HG03066 (cell line): ENCODE measurements around the gene IL4I1.
A peak's percentile ranks its signal among the peaks of the same experiment; 100 is the strongest.

Source experiments
- ATAC-seq: cut with Tn5 transposase; IDR thresholded peaks from one replicate; pipeline ENCODE4 v1.9.1; 2021; ENCODE audit warnings: low read depth; ENCODE audit not compliant: unreplicated experiment

Gene IL4I1

GRCh38 chr19:49854378-49855263 is 42.1 kb downstream of the IL4I1 start:
- ATAC-seq: no peak

DNA sequence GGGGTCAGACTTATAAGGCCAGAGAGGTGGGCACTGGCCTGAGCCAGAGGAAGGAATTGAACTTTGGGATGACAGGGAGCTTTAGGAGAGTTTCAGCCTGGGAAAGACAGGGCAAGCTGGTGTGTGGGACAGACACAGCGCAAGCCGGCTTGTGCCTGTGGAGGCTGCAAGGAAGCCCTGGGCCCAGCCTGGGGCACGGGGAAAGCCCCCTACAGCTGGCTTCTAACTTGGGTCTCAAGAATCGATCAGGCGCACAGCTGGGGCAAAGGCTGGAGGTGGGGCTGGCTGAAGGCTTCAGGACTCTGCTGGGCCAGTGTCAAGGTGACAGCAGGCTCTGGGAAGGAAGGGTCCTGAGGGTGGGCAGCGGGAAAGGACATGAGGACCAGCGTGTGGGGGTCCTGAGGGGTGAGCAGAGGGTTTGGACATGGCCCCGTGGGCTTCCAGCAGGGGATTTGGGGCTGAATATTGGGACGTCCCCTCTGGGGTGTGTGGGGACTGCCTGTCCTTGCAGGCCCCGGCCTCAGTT is 42.8 kb downstream of the IL4I1 start:
- no peak for ATAC-seq

DNA sequence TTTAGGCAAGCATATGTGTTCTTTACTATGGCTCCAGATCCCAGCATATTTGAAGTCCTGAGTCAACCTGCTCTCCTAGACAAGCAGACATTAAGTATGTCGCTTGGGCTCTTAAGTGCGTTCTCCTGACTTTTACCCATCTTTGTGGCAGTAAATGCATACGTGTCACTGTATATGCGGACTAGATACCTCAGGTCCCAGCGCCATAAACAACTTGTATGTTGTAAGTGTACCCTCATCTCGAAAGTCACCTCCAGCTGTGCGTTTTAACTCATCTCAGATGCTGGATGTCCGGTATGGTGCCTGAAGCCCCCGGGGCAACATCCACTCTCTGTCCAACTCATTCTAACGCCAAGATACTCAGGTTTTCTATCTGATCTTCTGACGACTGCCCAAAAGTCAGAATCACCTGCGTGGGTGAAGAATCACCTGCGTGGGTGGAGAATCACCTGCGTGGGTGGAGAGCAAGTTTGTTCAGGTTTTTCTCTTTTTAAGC is 44.0 kb downstream of the IL4I1 start:
- no peak for ATAC-seq

DNA sequence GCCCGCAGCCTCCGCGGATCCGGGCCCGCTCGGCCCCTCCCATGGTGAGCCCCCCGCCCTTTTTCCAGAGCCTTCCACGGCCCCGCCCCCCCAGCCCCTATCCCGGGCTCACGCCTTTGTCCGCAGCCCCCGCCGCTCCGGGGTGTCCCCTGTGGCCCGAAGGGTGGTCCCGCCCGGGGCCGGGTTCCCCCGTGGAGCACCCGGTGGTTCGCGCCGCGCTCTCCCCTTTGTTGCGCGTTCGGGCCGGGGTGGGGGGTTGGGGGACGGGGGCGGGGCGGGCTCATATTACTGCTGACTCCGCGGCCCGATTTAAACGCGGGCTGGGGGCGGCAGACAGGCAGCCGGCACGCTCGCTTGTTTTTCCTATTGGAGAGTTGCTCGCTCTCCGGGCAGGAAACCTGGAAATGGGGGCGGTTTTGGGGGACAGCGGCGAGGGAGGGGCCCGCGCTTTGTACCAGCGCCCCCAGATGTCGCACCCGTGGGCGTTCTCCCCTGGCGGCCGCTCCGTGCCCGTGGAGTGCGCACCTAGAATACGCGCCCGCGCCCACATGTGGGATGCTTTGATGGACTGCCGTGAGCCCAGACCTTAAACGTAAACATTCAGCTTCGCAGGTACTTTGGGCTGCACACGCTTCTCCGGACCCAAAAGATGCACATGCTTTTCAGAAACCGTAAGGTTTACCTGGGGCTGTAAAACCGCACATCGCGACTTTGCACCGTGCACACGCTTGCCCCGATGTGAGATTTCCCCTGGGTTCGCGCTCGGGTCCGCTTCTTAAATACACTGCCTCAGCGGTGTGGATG is 45.0 kb downstream of the IL4I1 start:
- ATAC-seq: peak; percentile 9

DNA sequence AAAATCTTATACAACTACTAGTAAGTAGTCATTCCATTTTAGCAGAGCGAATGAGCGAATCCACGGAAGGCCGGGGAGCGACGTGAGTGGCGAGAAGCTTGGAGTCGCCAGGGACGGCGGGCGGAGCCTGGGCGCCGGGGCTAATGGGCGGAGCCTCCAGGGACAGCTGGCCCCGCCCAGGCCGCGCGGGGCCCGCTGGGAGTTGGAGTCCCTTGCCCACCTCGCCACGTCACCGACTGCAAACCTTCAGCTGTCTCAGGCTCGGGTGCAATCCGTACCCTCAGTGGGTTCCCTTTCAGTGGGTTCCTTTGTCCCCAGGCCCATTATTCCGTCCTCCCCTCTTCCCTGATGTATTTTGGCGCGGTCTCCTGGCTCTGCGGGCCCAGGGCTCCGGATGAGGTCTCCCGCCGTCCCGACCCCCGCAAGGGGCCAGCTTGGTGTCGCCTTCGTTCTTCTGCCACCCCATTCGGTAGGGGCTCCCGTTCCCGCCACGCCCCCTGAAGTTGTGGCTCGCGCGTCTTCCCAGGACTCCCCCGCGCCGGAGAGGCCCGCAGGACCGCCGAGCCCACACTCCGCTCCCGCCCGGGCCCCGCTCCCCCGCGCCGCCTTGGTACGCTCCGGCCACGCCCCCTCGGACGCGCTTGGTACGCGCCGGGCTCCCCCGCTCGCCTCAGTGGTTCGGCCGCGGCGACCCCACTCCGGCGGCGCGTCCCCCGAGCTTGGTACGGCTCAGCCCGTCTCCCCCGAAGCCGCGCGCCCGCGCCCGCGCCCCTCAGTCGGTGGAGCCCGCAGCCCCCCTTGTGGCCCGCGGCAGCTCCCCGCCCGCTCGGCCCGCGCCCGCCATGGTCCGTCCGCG is 46.0 kb downstream of the IL4I1 start, which contains the start of gene PTOV1:
PTOV1 (plus strand) TSS at position 673 of the 856 bp plus-strand sequence.
- ATAC-seq: peak; percentile 66

DNA sequence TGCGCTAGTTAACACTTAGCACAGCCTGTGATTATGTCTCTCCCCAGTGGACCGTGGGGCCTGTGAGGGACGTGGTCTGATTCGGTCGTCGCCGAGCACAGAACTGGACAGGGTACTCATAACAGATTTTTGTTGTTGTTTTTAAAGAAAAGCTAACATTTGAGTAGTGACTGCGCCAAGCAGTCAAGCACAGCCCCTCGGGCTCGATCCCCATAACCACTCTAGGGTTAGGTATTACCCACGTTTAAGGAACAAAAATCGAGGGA is 46.5 kb downstream of the IL4I1 start:
- no peak for ATAC-seq

DNA sequence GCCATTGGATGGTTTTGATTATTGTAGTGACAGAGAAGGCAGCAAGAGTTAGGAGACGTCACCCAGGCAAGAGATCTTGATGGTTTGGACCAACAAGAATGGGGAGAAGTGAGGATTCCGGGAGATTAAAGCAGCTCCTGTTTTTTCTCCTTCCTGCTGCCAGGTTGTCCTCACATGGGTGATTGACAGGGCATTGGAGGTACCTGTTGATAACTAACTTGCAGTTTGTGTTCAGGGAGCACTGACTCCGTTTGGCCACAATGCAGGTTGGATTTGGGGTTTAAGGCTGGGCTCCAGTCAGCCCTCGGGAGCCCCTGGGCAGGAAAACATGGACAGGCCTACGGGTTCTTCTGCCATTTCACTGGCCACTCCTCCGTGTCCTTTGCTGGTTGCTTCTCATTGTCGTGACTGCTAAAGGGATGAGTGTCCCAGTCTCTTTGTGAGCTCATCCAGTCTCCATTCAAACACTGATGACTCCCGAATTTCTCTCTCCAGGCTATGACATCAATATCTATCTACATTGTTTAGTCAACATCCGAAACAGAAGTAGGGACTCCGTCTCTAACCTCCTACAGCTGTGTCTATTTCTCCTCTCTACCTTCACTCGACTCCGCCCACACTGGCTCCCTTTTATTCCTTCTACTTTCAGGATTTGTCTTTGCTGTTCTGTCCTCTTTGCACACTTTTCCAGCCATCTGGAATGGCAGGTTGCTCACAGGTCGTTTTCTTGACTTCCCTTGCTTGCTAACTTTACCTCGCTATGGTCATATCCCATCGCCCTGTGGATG is 47.1 kb downstream of the IL4I1 start:
- no peak for ATAC-seq

- no peak for ATAC-seq
These were observed 47.7 kb downstream of the IL4I1 start for GRCh38 chr19:49848938-49849337.

DNA sequence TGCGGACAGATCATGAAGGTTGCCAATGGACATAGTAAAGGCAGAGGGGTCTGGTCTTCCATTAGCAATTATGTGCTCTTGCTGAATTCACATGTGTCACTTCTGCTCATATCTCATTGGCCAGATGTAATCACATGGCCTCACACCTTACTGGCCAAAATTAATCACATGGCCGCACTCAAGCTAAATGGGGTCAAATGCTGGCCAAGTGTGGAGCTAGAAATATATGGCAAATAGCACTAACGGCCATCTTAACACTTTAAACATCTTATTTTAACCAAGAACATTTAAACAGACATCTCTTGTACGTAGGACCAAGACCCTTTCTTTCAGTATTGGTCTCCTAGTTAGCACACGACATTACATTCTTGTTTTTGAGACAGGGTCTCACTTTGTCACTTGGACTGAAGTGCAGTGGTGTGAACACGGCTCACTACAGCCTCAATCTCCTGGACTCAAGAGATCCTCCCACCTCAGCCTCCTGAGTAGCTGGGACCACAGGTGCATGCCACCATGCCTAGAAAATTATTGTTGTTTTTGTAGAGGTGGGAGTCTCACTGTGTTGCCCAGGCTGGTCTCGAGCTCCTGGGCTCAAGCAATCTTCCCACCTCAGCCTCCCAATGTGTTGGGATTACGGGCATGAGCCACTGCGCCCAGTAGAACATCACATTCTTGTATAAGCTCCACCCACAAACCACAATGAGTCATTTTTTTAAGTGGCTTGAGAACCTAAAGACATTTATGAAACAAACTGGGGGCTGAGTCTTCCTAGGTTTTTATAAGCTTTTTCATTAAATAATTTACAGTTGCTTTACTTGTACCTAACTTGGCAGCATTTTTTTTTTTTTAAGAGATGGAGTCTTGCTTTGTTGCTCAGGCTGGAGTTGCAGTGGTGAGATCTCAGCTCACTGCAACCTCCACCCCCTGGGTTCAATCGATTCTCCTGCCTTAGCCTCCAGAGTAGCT is 48.7 kb downstream of the IL4I1 start:
- no peak for ATAC-seq

DNA sequence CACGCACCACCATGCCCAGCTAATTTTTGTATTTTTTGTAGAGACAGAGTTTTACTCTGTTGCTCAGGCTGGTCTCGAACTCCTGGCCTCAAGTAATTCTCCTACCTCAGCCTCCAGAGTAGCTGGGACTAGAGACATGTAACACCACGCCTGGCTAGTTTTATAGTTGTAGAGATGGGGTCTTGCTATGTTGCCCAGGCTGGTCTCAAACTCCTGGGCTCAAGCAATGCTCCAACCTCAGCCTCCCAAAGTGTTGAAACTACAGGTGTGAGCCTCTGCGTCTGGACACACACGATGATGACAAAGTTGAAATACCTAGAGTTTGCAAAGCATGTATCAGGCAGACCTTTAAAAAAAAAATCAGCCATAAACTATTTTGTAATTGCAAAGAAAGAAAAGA is 50.3 kb downstream of the IL4I1 start:
- ATAC-seq: no peak

DNA sequence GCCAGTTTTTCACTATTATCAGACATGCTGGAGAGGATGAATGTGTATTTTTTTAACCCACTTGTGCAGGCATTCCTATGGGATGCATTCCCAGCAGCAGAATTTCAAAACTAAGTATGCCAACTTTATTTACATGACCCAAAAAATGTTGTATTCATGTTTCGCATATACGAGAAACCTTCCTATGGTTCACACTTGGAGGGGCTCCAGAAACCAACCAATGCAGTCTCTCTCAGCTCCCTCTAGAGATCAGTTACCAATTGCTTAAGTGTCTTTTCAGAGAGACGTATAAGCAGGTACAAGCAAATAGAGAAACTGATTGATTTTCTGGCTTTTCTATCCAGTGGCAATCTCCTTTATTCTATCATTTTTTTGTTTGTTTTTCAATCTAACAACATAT is 51.3 kb downstream of the IL4I1 start:
- no peak for ATAC-seq

GRCh38 chr19:49844138-49845095 is 52.3 kb downstream of the IL4I1 start:
- no peak for ATAC-seq

- no peak for ATAC-seq
These were observed 53.4 kb downstream of the IL4I1 start for GRCh38 chr19:49843265-49843664.

GRCh38 chr19:49840736-49841249 is 55.9 kb downstream of the IL4I1 start:
- ATAC-seq: no peak

GRCh38 chr19:49840321-49840720 is 56.4 kb downstream of the IL4I1 start:
- ATAC-seq: no peak

DNA sequence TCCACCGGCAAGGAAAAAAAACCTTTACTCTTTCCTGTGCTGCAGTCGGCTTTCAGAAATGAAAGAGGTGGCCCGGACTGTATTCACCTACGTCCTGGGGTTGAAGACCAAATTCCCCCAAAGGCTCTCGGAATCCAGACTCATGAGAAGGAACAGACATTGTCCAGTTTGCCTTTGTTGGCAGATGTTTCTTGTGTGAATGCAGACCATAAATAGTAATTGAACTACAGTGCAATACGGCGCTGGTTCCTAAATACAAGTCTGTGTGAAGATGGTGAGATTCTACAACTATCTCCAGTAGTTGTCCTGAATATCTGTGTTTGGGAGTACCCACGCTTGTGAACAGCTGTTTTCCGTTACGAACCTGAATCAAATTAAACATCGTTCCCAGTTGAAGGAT is 57.0 kb downstream of the IL4I1 start:
- no peak for ATAC-seq
